Peyer's patch (tissue), 4 donors: ENCODE data around the gene CCDC57.

Experiments used
- CTCF ChIP-seq, 6 experiments: fragments of 450-650 bp in 4 of 6; fragments of 200-600 bp in 2 of 6; sonication (generic) in 1 of 6; IDR thresholded peaks; one replicate each; pipeline ENCODE4 v1.5.1; 2017 to 2019; ENCODE audit warnings: antibody characterized with exemption in 6 of 6, mild to moderate bottlenecking in 3 of 6, moderate library complexity in 1 of 6
- POLR2A ChIP-seq, 2 donors: fragments of 450-650 bp; IDR thresholded peaks; one replicate each; pipeline ENCODE4 v1.5.1; 2017; ENCODE audit warnings: antibody characterized with exemption in 2 of 2, mild to moderate bottlenecking in 2 of 2, moderate library complexity in 2 of 2

DNA sequence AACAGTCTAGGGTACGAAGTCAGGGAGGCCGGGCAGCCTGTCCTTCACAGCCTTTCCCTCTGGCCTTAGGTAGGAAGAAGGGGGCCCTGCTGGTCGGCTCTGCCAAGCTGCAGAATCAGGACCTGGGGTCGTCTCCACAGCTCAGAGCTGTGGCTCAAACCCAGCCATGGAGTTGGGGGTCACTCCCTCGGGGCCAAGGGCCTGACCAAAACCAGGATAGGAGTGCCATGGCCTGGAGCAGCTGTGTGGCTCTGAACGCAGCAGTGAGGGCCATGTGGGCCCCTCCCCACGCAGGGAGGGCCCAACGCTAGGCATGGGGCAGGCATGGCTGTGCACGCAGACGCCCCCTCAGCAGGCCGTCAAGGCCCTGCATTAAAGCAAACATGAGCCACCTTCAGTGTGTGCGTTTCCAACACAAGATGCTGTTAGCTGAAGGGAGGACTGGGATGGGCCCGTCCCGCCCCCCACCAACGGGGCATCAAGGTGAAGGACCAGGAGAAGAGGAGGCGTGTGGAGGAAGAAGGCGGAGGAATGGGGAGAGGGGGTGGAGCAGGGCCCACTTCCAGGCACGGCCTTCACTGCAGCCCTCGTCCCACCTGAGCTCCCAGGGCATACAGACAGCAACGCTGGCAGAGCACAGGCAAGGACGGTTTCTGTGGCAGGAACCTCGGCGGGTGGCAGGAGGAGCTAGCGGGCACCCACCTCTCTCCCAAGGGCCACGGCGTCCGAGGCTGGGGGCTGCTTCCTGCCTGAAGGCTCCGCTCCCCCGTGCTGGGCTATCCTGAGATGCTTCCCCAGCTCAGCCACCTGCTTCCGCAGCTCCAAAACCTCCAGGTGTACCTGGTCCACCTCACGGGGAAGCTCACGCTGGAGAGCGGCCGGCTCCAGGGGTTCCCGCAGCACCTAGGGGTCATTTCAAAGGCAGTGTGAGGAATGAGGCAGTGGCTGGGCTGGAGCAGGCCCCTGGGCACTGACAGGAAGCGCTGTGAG is 55.3 kb downstream of the CCDC57 start:
- no peak for TF ChIP-seq POLR2A (IDR thresholded peaks at IDR 0.05)
- no peak for TF ChIP-seq CTCF (IDR thresholded peaks at IDR 0.05)
